OCI-LY7 (cell line): Measurements from ENCODE around the gene CDC40.

Source experiments
- CTCF ChIP-seq: fragments of 200-600 bp; sonication (generic); conservative IDR thresholded peaks from 2 replicates; pipeline ENCODE4 v1.5.1; 2014; ENCODE audit warnings: mild to moderate bottlenecking, antibody characterized with exemption, low read length, moderate library complexity, mixed read lengths
- EZH2phosphoT487 ChIP-seq: fragments of 200-600 bp; sonication (generic); IDR thresholded peaks from 2 replicates; pipeline ENCODE4 v1.6.1; 2018; ENCODE audit warnings: low read depth, borderline replicate concordance, mild to moderate bottlenecking, mixed run types, antibody characterized with exemption, low read length, moderate library complexity, mixed read lengths

DNA sequence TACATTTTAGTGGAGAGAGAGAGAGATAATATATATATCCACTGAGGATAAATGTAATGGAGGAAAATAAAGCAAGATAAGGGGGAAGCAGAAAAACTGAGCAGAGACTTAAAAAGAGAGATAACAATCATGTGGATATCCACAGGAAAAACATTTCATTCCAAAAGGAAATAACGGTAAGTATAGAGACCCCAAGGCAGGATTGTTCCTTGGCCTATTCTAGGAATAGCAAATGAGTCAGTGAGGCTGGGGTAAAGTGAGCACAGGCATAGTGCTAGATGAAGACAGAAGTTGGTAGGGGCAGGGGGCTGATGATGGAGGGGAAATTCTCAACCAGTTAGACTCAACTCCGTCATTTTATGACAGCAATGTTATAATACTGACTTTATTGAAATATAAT is 11.2 kb downstream of the CDC40 start:
- TF ChIP-seq EZH2phosphoT487 (no peak), CTCF (no peak)
